ENCODE data around the gene KIF2A.

Gene KIF2A

GRCh38 chr5:62386824-62387223 lies 80.8 kb downstream of the KIF2A start:
- DNase-seq: no peak

- no peak for DNase-seq
Measured at GRCh38 chr5:62395210-62395950, 89.4 kb downstream of the KIF2A start.

GRCh38 chr5:62403411-62404250 lies 97.6 kb downstream of the KIF2A start, which contains the start of gene DIMT1:
DIMT1 (minus strand) TSS chr5:62403905; CDS start chr5:62403772, 133 bp downstream.
- peak; percentile 93 for DNase-seq

DNA sequence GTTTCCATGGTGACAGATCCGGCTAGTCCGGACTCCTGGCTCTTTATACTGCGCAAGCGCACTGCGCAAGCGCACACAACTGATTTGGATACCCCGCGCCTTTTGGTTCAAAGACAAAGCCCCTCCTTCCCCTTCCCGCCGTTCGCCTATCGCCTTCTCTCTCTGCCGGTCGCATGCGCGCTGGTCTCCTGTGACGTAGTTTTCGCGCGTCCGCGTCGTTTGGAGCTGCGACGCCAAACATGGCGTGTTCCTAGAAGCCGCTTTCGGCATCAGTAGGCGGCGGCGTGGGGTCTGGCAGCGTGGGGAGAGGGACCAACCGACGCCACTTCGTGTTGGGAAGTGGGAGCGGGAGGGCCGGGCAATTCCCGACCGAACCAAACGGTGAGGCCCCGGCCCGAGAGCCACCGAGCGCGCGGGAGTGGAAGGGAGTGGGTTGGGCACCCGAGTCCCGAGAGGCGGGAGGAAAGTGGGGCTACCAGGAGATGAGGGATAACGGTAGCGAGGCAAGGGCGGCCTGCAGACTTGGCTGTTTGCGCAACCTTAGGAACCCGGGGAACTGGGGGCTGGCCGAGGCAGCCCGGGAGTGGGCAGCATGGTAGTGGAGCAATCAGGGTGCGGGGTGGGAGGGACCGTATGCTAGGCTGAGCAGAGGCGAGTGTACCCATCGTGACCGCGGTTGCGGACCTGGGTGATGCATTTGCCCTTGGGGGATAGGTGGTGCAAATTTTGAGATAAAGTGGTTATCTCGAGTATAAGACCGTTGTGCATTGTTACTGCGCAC lies 106.7 kb downstream of the KIF2A start, which contains the start of gene IPO11:
IPO11 (plus strand) TSS at position 215 of the 781 bp plus-strand sequence. CDS start 24,517 bp downstream, outside the sequence.
- DNase-seq: peak; percentile 100

GRCh38 chr5:62413711-62414110 lies 107.7 kb downstream of the KIF2A start:
- no peak for DNase-seq

- DNase-seq: no peak
Measured at GRCh38 chr5:62418462-62419076, 112.6 kb downstream of the KIF2A start.

- DNase-seq: no peak
Measured at GRCh38 chr5:62419609-62420008, 113.6 kb downstream of the KIF2A start.

DNA sequence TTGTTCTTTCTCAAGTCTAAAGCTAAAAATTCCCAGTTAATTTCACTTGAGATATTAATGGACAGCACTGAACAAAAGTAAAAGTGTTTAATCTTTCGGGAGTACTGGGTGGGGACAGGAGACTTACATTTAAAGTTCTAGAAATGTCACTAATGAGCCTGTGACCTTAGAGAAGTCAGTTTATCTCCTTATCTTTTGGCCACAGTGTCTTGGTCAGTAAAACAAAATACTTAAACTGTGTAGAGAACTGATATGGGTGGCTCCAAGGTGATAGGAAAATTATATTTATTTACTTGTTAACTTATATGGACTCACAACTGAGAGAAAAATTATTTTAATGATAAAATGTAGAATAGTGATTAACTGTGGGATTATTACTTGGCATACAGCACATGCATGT lies 115.4 kb downstream of the KIF2A start:
- no peak for DNase-seq

GRCh38 chr5:62424763-62425162 lies 118.8 kb downstream of the KIF2A start:
- no peak for DNase-seq

DNA sequence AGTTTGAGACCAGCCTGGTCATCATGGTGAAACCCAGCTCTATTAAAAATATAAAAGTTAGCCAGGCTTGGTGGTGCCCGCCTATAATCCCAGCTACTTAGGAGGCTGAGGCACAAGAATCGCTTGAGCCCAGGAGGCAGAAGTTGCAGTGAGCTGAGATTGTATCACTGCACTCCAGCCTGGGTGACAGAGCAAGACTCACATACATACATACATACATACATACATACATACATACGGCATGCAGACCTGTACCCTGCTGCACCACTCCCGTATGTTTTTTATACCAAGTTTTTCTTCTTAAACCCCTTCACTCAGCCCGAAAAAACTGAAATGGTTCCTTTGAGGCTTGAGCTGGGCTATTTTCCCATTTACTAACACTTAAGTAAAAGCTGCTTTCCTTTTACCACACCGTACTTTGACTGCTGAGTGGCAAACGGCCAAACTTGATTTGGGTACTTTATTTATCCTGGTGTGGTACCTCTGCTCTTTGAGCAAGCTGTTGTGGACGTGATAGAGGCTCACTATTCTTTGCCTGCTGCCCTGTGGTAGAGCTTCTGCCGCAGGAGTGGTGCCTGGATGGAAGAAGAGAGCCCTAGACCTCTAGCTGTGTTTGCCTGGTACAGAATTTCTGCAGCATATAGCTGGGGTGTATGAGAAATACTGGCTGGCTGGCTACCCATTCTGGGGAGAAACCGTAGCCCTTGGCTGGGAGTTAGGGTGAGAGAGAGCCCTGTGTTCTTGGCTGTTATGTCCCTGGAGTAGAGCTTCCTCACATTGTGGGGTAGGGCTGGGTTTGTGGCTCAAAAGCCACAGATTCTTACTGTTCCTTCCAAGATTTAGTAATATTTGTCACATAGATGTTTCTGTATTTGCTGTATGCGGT lies 126.0 kb downstream of the KIF2A start:
- no peak for DNase-seq

DNA sequence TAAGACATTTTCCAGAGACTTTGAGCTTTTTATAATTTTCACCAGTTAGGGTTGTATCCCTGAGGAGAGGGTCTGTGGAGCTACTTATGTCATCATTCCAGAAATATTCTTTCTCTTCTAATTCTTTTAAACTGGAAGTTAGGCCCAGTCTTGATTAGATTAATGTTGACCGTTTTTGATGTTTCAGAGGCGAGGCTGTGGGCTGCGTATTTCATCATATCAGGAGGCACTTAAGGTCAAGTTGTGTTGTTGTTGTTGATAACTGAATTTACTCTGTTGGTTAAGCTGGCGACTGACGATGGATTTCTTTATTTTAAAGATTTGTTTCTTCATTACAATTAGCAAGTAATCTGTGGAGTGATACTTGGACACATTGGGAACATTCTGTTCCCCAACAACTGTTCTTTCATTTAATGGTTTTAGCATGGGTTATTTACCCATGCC lies 126.6 kb downstream of the KIF2A start:
- DNase-seq: no peak
